ENCODE data around the gene SERGEF.
"Not testable (repeated sequence)": the region's sequence is repeated elsewhere in the genome, so short reads cannot be mapped to it uniquely, and the experiment has no call there.

The SERGEF gene

GRCh38 chr11:17898782-17899181, 114.1 kb downstream of the SERGEF start:
- no peak for DNase-seq

GRCh38 chr11:17898071-17898470, 114.8 kb downstream of the SERGEF start:
- DNase-seq: no peak

GRCh38 chr11:17897495-17897894, 115.4 kb downstream of the SERGEF start:
- no peak for DNase-seq

- DNase-seq: not testable (repeated sequence)
Measured at GRCh38 chr11:17896496-17897151, 116.2 kb downstream of the SERGEF start.

GRCh38 chr11:17894929-17895658, 117.8 kb downstream of the SERGEF start:
- DNase-seq: no peak

- DNase-seq: no peak
Measured at GRCh38 chr11:17892409-17892808, 120.4 kb downstream of the SERGEF start.

- DNase-seq: no peak
Measured at GRCh38 chr11:17890325-17890724, 122.5 kb downstream of the SERGEF start.

- no peak for DNase-seq
Measured at GRCh38 chr11:17887779-17888178, 125.1 kb downstream of the SERGEF start.

- DNase-seq: no peak
Measured at GRCh38 chr11:17883946-17884345, 128.9 kb downstream of the SERGEF start.

GRCh38 chr11:17883057-17883456, 129.8 kb downstream of the SERGEF start:
- no peak for DNase-seq

- no peak for DNase-seq
Measured at GRCh38 chr11:17878743-17879142, 134.1 kb downstream of the SERGEF start.

GRCh38 chr11:17877886-17878285, 135.0 kb downstream of the SERGEF start:
- DNase-seq: no peak

GRCh38 chr11:17876827-17877226, 136.0 kb downstream of the SERGEF start:
- no peak for DNase-seq

- no peak for DNase-seq
Measured at GRCh38 chr11:17875891-17876290, 137.0 kb downstream of the SERGEF start.

- DNase-seq: no peak
Measured at GRCh38 chr11:17873586-17873985, 139.3 kb downstream of the SERGEF start.

GRCh38 chr11:17868398-17868797, 144.4 kb downstream of the SERGEF start:
- not testable (repeated sequence) for DNase-seq

GRCh38 chr11:17867341-17867740, 145.5 kb downstream of the SERGEF start:
- DNase-seq: no peak

- no peak for DNase-seq
Measured at GRCh38 chr11:17865765-17866428, 146.9 kb downstream of the SERGEF start.

- DNase-seq: no peak
Measured at GRCh38 chr11:17864478-17864941, 148.3 kb downstream of the SERGEF start.

- DNase-seq: no peak
Measured at GRCh38 chr11:17861036-17861755, 151.7 kb downstream of the SERGEF start.

- no peak for DNase-seq
Measured at GRCh38 chr11:17859552-17859951, 153.3 kb downstream of the SERGEF start.

- DNase-seq: no peak
Measured at GRCh38 chr11:17855531-17856290, 157.1 kb downstream of the SERGEF start.

Data from NK-92 treated with Interleukin-12 subunit alpha and Interleukin-12 subunit beta, amount 100 ng/mL, for 24 hours (cell line).